Neural cell (in vitro differentiated cells): ENCODE results near the gene TNKS2. TPM values are rescaled to one million over a fixed set of nuclear protein-coding genes. Genes with fewer than 3 reads are reported as not detected.

Source experiments
- H2AFZ ChIP-seq: fragments of 200-600, 300-800 bp; sonication (generic), shearing (Covaris generic); 2 replicates; pipeline ENCODE4 v1.6.0; 2014; ENCODE audit warnings: low read depth, mild to moderate bottlenecking, antibody characterized with exemption, low read length, moderate library complexity
- H3F3A ChIP-seq: fragments of 200-600 bp; shearing (Covaris generic); 2 replicates; pipeline ENCODE4 v1.6.1; 2016; ENCODE audit warnings: mild to moderate bottlenecking, moderate library complexity, mixed read lengths, antibody characterized with exemption, low read length; ENCODE audit not compliant: insufficient read depth, poor library complexity, severe bottlenecking
- H3K27ac ChIP-seq: fragments of 200-600, 300-800 bp; sonication (generic), shearing (Covaris generic); 2 replicates; pipeline ENCODE4 v1.5.1; 2014; ENCODE audit warnings: mild to moderate bottlenecking, low read length, moderate library complexity
- H3K27me3 ChIP-seq: fragments of 300-800, 200-600 bp; sonication (generic), shearing (Covaris generic); 2 replicates; pipeline ENCODE4 v1.6.0; 2014; ENCODE audit warnings: mild to moderate bottlenecking, low read depth, low read length, moderate library complexity; ENCODE audit not compliant: insufficient read depth
- H3K36me3 ChIP-seq: fragments of 300-800, 200-600 bp; sonication (generic), shearing (Covaris generic); 2 replicates; pipeline ENCODE4 v1.5.1; 2014; ENCODE audit warnings: mild to moderate bottlenecking, antibody characterized with exemption, low read length, moderate library complexity; ENCODE audit not compliant: insufficient read depth
- H3K4me2 ChIP-seq: fragments of 300-800, 200-600 bp; sonication (generic), shearing (Covaris generic); 2 replicates; pipeline ENCODE4 v1.6.0; 2014; ENCODE audit warnings: mild to moderate bottlenecking, low read length
- H3K4me3 ChIP-seq: fragments of 300-800, 200-600 bp; sonication (generic), shearing (Covaris generic); 2 replicates; pipeline ENCODE4 v1.5.1; 2014; ENCODE audit warnings: mild to moderate bottlenecking, low read length, moderate library complexity
- H3K79me2 ChIP-seq: fragments of 200-600 bp; shearing (Covaris generic); replicated peaks from 2 replicates; pipeline ENCODE4 v1.6.0; 2014; ENCODE audit warnings: mild to moderate bottlenecking, low read length, moderate library complexity; ENCODE audit not compliant: insufficient read depth
- H3K9ac ChIP-seq: fragments of 300-800, 200-600 bp; sonication (generic), shearing (Covaris generic); 2 replicates; pipeline ENCODE4 v1.6.1; 2016; ENCODE audit warnings: mild to moderate bottlenecking, low read length, mixed read lengths
- H3K9me2 ChIP-seq: fragments of 200-600 bp; shearing (Covaris generic); 2 replicates; pipeline ENCODE4 v1.6.1; 2016; ENCODE audit warnings: mild to moderate bottlenecking, low read length, mixed read lengths; ENCODE audit not compliant: insufficient read depth
- H3K9me3 ChIP-seq: fragments of 200-600, 300-800 bp; sonication (generic), shearing (Covaris generic); 2 replicates; pipeline ENCODE4 v1.6.1; 2016; ENCODE audit warnings: mild to moderate bottlenecking, mixed run types, low read length, moderate library complexity, mixed read lengths
- H4K20me1 ChIP-seq: fragments of 200-600 bp; shearing (Covaris generic); 2 replicates; pipeline ENCODE4 v1.6.1; 2016; ENCODE audit warnings: mild to moderate bottlenecking, mixed run types; ENCODE audit not compliant: insufficient read depth
- CTCF ChIP-seq: fragments of 450-650 bp; IDR thresholded peaks from 2 replicates; pipeline ENCODE4 v1.5.1; 2014; ENCODE audit warnings: antibody characterized with exemption, mild to moderate bottlenecking, moderate library complexity; ENCODE audit not compliant: poor library complexity, severe bottlenecking
- EP300 ChIP-seq: fragments of 450-650 bp; conservative IDR thresholded peaks from 2 replicates; pipeline ENCODE4 v1.6.1; 2014; ENCODE audit warnings: antibody characterized with exemption, mild to moderate bottlenecking, moderate library complexity; ENCODE audit not compliant: poor library complexity, severe bottlenecking
- EZH2 ChIP-seq: fragments of 200-600, 300-800 bp; shearing (Covaris generic), sonication (generic); IDR thresholded peaks from 2 replicates; pipeline ENCODE4 v1.6.1; 2014; ENCODE audit warnings: antibody characterized with exemption, low read length, borderline replicate concordance, mild to moderate bottlenecking; ENCODE audit not compliant: insufficient read depth, poor library complexity, severe bottlenecking
- MXI1 ChIP-seq: fragments of 450-650 bp; conservative IDR thresholded peaks from 2 replicates; pipeline ENCODE4 v1.6.1; 2014; ENCODE audit warnings: antibody characterized with exemption, mild to moderate bottlenecking; ENCODE audit not compliant: poor library complexity, severe bottlenecking
- POLR2AphosphoS5 ChIP-seq: IDR thresholded peaks from 2 replicates; pipeline ENCODE4 v1.6.1; 2012
- RAD21 ChIP-seq: fragments of 450-650 bp; conservative IDR thresholded peaks from 2 replicates; pipeline ENCODE4 v1.6.1; 2014; ENCODE audit warnings: antibody characterized with exemption, mild to moderate bottlenecking, moderate library complexity
- REST ChIP-seq: IDR thresholded peaks from 2 replicates; pipeline ENCODE4 v1.6.1; 2012; ENCODE audit warnings: borderline replicate concordance
- SMC3 ChIP-seq: fragments of 450-650 bp; conservative IDR thresholded peaks from 2 replicates; pipeline ENCODE4 v1.6.1; 2014; ENCODE audit warnings: antibody characterized with exemption, mild to moderate bottlenecking, moderate library complexity; ENCODE audit not compliant: poor library complexity
- TAF1 ChIP-seq: IDR thresholded peaks from 2 replicates; pipeline ENCODE4 v1.6.1; 2012; ENCODE audit warnings: low read depth
- polyA plus RNA-seq: library from polyadenylated mRNA; depleted of rRNA; stranded (reverse); fragments of >200 nt; gene quantifications from 2 replicates; pipeline ENCODE4 v1.2.3, GENCODE V29; 2014
- small RNA-seq, 3 experiments: library from RNA; depleted of rRNA; stranded (forward); fragments of <200 nt; gene quantifications; one replicate each; pipeline ENCODE3, GENCODE V24; 2012

Gene TNKS2
- polyA plus RNA-seq, 1 donor from 2014 or later, result 28.0 TPM

GRCh38 chr10:91909117-91909677 is 111.0 kb downstream of the TNKS2 start, which contains the start of gene FGFBP3:
FGFBP3 (minus strand) TSS chr10:91909486; CDS start chr10:91908969, 517 bp downstream.
- no peaks in the 10 kb centered on the region for H3K9me3 ChIP-seq
- peaks cover 2% of the 10 kb centered on the region for H3F3A ChIP-seq
- H3K9me2 ChIP-seq, result no peaks in the 10 kb centered on the region
- peak within 1 kb of the TSS; percentile 99 for H3K4me2 ChIP-seq
- peak within 1 kb of the TSS; percentile 84 for H3K4me3 ChIP-seq
- peak within 1 kb of the TSS; percentile 76 for H3K27ac ChIP-seq
- H4K20me1 ChIP-seq, result no peaks in the 10 kb centered on the region
- H3K27me3 ChIP-seq, result no peaks in the 10 kb centered on the region
- H3K79me2 ChIP-seq, result peaks cover 18% of the 10 kb centered on the region
- peak within 1 kb of the TSS; percentile 60 for H2AFZ ChIP-seq
- peak within 1 kb of the TSS; percentile 74 for H3K9ac ChIP-seq
- no peaks in the 10 kb centered on the region for H3K36me3 ChIP-seq
- TF ChIP-seq SMC3 (no peak), POLR2AphosphoS5 (peak; percentile 33), CTCF (peak; percentile 52), TAF1 (peak; percentile 37), RAD21 (no peak)

GRCh38 chr10:91910467-91910866 is 112.2 kb downstream of the TNKS2 start:
- H3K27ac ChIP-seq, result no peak overlapping the region
- TF ChIP-seq SMC3 (no peak), POLR2AphosphoS5 (no peak), MXI1 (no peak), RAD21 (no peak), REST (no peak), EZH2 (no peak), EP300 (no peak), CTCF (no peak), TAF1 (no peak)
- no peaks in the 10 kb centered on the region for H3K36me3 ChIP-seq
- H2AFZ ChIP-seq, result no peak overlapping the region
- H4K20me1 ChIP-seq, result no peaks in the 10 kb centered on the region
- H3K9me3 ChIP-seq, result no peaks in the 10 kb centered on the region
- H3K4me3 ChIP-seq, result no peak overlapping the region
- peaks cover 2% of the 10 kb centered on the region for H3F3A ChIP-seq
- peaks cover 18% of the 10 kb centered on the region for H3K79me2 ChIP-seq
- H3K9ac ChIP-seq, result no peak overlapping the region
- no peaks in the 10 kb centered on the region for H3K27me3 ChIP-seq
- no peaks in the 10 kb centered on the region for H3K9me2 ChIP-seq
- H3K4me2 ChIP-seq, result no peak overlapping the region

Small RNAs within 50 kb of the gene (small RNA-seq; reads per million reads assigned to genes)
- gene AL359198.2 (0 reads per million in 3 experiments), gene SRP9P1 (0 to 1.2 (median 0.58) reads per million in 3 experiments)

Other genes with a start within 250 kb of the TNKS2 start
- 0.51 and 0.64 TPM in 2 replicates for gene PPP1R3C, start 165.4 kb upstream of the TNKS2 start, polyA plus RNA-seq
- 35.9 and 39.5 TPM in 2 replicates for gene FGFBP3, start 111.1 kb downstream of the TNKS2 start, polyA plus RNA-seq
- 64.3 and 69.4 TPM in 2 replicates for gene BTAF1, start 125.3 kb downstream of the TNKS2 start, polyA plus RNA-seq